HG03280 (cell line): ENCODE results near the gene CCZ1B.
"Not testable (repeated sequence)": the region's sequence is repeated elsewhere in the genome, so short reads cannot be mapped to it uniquely, and the experiment has no call there.

Source experiments
- ATAC-seq: cut with Tn5 transposase; IDR thresholded peaks from one replicate; pipeline ENCODE4 v1.9.1; 2021; ENCODE audit warnings: mild to moderate bottlenecking, moderate library complexity; ENCODE audit not compliant: unreplicated experiment

Gene CCZ1B

DNA sequence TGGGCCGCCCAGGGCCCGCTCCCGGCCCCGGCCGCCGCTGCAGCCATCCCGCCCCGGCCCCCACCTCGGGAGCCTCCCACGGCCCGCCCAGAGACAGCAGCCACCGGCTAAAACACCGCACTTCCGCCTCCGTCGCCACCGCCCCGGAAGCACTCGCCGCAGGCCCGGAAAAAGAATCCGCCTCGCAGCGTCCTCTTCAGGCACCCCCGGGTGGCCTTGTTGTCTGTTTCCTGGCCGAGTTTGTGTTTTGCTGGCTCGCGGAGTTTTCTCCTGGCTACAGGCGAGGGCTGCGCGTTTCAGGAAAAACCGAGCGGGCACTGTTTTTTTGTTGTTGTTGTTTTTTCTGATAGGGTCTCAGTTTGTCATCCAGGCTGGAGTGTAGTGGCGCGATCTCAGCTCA, at the start of gene CCZ1B:
Gene CCZ1B (minus strand): TSS at position 125 of the 400 bp plus-strand sequence. CDS start 78 bp downstream, at position 47.
- peak; percentile 99 for ATAC-seq

DNA sequence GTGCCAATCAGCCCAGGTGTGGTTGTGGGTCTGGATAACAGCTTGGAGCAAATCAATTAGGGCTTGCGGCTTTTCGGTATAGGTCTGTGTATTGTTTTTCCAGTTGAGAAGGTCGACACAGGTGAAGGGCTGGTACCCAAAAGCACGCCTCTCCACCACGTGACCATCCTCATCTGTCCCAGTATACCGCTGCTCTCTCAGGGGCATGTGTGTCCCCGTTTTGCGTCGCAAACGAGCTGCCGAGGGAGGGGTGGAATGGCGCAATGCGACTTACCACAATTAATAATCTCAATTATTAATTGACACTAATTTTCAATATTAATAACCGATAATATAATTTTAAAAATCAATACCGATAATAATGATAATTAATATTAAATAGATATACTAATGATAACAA, 48.9 kb upstream of the CCZ1B start:
- ATAC-seq = not testable (repeated sequence)

DNA sequence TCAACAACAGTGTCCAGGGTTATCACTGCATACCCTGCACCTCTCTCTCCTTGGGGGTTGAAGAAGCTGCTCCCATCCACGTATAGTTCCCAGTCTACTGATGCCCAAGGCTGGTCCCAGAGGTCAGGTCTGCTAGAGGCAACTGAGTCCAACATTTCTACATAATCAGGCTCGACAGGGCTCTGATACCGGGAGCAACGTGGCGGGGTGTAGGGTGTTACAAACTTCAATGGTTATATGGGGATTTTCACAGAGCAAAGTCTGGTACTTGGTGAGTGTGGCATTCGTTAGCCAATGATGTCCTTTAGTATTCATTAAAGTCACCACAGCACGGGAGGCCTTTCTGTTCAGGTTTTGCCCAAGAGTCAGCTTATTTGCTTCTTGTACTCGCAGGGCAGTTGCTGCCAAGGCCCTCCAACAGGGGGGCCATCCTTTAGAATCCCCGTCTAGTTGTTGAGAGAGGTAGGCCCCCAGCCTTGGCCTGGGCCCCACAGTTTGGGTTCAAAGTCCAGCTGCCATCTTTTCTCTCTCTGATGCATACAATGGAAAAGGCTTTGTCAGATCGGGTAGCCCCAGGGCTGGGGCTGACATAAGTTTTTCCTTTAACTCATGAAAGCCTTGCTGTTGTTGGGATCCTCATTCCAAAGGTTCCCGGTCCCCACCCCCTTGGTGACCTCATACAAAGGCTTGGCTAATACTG, 46.3 kb upstream of the CCZ1B start:
- ATAC-seq = not testable (repeated sequence)

DNA sequence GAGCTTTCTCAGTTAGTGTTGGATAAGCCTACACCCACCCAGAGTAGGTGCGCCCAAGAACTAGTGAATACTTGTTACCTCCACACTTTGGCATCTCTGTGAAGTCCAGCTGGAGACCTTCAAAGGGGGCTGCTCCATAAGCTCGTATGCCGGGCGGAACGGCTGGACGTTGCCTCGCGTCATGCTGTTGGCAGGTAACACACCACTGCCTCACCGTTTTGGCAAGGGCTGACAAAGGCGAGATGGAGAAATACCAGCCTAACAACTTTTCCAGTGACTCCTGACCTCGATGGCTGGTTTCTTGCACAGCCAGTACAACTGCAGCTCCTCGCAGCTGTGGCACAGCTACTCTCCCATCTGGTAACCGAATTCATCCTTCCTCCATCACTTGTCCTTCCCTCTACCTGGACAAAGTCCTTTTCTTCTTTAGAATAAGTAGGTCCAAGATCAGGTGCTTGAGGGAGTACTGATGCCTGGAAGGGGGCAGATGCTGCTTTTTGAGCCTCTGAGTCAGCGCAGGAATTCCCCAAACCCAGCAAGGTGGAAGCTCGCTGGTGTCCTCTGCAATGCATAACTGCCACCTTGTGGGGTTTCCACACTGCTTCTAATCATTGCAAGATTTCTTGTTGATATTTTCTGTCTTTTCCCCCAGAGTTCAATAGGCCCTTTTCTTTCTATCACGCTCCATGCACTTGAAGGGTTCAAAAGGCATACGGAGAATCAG, 45.5 kb upstream of the CCZ1B start:
- not testable (repeated sequence) for ATAC-seq

DNA sequence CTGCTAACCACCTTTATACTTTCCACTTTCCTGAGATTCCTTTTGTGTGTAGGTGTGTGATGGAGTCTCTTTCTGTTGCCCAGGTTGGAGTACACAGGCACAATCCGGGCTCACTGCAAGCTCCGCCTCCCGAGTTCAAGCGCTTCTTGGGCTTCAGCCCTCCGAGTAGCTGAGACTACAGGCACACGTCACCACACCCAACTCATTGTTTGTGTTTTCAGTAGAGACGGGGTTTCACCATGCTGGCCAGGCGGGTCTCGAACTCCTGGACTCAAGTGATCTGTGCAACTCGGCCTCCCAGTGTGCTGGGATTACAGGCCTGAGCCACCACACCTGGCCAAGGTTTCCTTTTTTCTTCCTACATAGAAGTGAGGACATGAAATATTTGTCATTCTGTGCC, 38.7 kb upstream of the CCZ1B start:
- ATAC-seq = not testable (repeated sequence)

DNA sequence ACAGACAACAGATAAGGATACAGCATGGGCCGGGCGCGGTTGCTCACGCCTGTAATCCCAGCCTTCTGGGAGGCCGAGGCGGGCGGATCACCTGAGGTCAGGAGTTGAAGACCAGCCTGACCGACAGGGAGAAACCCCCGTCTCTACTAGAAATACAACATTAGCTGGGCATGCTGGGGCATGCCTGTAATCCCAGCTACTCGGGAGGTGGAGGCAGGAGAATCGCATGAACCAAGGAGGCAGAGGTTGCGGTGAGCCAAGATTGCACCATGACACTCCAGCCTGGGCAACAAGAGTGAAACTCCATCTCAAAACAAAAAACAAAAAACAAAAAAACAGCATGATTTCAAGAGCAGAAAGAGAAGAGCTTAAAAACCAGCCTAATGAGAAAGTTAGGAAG, 38.1 kb upstream of the CCZ1B start:
- ATAC-seq = not testable (repeated sequence)

DNA sequence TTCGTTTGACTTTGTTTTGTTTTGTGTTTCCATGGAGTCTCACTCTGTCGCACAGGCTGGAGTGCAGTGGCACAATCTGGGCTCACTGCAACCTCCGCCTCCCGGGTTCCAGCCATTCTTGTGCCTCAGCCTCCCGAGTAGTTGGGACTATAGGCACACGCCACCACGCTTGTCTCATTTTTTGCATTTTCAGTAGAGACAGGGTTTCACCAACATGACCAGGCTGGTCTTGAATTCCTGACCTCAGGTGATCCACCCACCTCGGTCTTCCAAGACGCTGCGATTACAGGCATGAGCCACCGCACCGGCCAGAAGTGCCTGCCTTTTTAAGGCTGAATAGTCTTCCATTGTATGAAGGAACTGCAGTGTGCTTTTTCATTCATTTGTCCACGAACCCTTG, 36.8 kb upstream of the CCZ1B start:
- not testable (repeated sequence) for ATAC-seq

DNA sequence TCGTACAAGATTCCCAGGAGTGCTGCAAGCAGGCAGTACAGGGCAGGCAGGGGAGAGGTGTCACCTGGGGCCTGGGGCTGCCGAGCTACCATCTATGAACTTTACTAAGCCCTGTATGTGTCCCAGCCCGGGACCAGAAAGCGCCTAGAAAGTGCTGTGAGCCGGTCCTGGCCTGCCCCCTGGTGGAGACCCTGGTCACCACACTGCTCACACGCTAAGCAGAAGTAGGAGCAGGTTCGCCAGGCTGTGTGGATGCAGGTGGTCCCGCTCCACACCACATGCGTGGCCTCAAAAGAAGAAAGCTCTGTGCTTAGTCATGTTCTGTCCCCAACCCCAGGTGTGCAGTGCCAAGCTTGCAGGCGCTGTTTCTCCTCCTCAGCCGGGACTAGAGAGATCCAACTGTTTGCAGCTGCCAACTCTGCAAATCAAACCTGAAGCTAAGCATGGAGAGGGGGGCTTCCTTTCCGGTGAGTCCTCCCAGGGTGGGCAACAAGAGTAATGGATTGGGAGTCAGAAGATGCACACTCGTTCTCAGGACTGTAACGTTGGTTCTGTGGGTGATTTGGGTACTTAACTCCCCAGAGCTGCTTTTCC, 31.7 kb upstream of the CCZ1B start:
- not testable (repeated sequence) for ATAC-seq

DNA sequence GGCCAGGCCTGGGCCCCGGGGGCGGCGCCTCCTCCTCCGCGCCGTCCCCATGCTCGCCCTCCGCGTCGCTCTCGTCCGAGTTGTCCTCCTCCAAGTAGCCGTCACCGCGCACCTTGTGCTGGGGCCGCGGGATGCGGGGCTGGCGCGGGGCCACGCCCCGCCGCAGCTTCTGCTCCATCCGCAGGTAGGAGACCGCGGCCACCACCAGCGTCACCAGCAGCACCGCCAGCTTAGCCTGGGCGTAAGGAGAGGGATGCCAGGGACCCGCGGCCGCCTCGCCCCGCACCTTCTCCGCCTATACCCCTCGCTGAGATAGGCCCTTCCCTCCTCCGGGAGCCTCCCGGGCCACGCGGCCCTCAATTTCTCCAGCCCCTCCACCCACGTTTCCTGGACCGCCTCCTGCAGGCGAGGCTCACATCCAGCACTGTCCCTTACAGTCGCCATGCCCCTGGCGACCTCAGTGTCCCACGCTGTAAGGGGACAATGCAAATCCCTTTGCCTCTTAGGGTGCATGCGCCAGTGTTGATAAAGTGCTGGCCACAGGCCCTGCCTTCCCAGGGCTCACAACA, 29.6 kb upstream of the CCZ1B start:
- not testable (repeated sequence) for ATAC-seq

DNA sequence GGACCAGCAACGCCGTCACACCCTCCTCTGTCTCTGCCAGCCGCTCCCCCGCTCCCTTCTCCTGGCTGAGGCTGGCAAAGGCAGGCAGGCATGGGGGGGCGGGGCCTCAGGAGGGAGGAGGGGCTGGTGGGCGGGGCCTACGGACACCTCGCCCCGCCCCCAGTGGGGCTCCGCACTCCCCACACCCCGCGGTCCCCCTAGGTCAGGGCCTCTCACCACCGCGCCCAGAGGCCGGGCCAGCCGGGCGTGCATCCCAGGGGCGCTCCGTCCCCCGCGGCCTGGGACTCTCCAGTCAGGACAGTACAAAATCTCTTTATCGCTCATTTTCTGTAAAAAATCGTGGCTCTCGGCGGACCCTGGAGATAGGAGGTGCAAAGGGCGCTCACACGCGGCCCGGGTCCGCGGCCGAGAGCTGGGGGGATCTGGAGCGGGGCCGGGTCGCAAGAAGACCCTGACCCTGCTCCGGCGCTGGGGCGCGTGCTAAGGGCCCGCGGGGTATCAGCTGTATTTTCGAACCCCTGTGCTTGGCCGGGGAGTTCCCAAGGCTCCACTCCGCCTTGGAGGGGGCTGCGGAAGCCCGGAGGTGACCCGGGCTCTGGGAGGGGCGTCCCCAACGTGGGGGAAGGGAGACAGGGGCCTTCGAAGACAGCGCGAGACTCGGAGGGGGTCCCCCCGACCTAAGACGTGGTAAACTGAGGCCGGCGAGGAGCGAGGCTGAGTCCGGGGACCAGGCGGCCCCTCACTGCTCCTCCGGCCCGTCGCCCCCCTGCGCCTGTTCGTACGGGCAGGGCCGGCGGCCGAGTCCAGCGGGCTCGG, 28.9 kb upstream of the CCZ1B start:
- not testable (repeated sequence) for ATAC-seq

DNA sequence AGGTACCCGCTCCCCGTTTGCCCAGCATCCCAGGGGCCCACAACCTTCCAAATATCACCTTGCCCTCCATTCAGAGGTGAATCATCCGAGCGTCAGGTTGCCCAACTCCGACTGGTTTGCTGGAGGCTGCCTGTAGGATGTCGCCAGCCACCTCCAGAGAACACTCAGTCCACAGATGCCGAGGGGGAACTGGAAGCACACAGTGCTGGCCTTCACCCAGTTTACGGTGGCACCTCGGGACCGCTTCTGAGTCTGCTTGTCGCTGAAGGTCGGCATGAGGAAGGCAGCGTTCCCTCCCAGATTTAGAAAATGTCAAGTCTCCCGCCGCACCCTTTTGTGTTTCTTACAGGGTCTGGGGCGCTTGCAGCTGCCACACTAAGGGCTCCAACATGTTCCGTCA, 27.6 kb upstream of the CCZ1B start:
- not testable (repeated sequence) for ATAC-seq

DNA sequence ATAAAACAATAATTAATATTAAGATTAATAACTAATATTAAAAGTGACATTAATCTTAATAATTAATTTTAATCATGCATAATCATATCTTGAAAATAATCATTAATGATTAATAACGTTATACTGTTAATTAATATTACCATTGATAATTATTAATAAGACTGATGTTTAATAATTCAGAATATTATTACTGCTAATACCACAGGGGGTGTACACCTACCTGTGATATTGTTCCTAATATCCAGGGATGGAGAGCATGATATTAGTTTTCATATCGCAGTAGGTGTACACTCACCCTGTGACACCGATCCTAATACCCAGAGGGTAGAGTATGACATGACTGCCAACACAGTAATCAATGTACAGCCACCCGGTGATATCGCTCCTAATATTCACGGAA, 23.1 kb upstream of the CCZ1B start:
- ATAC-seq = not testable (repeated sequence)

DNA sequence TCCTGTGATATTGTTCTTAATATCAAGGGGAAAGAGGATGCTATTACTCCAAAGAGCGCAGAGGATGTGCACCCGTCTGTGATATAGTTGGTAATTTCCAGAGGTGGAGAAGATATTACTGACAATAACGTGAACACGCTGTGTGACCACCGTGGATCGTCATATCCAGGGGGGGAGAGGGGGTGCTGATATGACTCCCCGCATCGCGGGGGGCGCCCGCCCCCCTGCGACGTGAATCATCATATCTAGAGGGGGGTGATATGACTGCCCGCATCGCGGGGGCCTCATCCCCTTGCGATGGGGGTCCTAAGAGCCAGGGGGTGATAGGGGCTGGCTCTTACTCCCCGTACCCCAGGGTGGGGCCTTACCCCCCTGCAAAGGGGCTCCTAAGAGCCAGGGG, 21.7 kb upstream of the CCZ1B start:
- ATAC-seq = not testable (repeated sequence)

DNA sequence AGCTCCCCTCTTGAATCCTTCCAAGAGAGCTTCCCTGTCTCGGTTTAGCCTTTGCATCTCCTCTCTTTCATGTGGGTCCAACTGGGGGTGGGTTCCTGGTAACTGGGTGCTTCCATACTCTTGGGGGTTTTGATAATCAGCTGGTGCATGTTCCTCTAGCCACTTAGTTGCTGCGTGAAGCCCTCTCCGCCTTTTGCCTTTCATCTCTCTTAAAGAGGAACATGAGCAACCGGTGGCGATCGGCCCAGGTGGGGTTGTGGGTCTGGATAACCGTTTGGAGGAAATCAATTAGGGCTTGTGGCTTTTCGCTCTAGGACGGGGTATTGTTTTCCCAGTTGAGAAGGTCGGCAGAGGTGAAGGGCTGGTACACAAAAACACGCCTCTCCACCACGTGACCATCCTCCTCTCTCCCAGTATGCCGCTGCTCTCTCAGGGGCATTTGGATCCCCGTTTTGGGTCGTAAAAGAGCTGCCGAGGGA, 19.9 kb upstream of the CCZ1B start:
- not testable (repeated sequence) for ATAC-seq

DNA sequence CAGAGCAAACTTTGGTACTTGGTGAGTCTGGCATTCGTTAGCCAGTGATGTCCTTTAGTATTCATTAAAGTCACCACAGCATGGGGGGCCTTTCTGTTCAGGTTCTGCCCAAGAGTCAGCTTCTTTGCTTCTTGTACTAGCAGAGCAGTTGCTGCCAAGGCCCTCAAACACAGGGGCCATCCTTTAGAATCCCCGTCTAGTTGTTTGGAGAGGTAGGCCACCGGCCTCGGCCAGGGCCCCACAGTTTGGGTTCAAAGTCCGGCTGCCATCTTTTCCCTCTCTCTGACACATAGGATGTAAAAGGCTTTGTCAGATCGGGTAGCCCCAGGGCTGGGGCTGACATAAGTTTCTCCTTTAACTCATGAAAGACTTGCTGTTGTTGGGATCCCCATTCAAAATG, 17.6 kb upstream of the CCZ1B start:
- ATAC-seq = not testable (repeated sequence)

DNA sequence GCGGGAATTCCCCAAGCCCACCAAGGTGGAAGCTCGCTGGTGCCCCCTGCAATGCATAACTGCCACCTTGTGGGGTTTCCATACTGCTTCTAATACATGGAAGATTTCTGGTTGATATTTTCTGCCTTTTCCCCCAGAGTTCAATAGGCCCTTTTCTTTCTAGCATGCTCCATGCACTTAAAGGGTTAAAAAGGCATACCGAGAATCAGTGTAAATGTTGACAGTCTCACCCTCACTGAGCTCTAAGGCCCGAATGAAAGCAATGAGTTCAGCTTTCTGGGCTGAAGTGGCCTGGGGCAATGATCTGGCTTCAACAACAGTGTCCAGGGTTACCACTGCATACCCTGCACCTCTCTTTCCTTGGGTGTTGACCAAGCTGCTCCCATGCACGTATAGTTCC, 17.0 kb upstream of the CCZ1B start:
- ATAC-seq = not testable (repeated sequence)

DNA sequence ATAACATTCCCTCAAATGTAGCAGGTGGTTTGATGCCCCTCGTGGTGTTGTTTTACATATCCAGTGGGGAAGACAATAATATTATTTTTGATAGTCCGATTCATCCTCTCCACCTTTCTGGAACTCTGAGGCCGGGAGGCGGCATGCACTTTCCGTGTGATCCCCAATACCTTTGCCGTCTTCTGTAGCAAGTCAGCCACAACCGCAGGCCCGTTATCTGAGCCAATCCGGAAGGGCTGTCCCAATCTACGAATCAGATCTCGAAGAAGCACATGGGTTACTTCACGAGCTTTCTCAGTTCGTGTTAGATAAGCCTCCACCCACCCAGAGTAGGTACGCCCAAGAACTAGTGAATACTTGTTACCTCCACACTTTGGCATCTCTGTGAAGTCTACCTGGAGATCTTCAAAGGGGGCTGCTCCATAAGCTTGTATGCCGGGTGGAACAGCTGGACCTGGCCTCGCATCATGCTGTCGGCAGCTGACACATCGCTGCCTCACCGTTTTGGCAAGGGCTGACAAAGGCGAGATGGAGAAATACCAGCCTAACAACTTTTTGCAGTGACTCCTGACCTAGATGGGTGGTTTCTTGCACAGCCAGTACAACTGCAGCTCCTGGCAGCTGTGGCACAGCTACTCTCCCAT, 16.3 kb upstream of the CCZ1B start:
- not testable (repeated sequence) for ATAC-seq

DNA sequence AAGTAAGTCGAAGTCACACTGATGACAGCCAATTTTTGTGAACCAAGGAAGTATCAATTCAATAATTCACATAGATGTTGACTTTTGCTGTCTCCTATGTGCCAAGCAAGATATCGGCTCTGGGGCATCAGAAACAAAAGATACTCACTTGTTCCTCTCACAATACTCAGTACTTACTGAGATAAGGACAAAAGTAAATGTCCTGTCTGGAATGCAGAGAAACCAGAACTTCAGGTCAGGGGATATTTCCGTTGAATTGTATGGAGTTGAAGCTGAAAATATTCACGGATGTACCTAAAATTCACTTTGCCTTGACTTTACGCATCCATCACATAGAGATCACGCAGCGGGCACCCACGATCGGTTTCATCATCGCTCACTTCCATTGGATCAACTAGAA, 11.0 kb upstream of the CCZ1B start:
- not testable (repeated sequence) for ATAC-seq

DNA sequence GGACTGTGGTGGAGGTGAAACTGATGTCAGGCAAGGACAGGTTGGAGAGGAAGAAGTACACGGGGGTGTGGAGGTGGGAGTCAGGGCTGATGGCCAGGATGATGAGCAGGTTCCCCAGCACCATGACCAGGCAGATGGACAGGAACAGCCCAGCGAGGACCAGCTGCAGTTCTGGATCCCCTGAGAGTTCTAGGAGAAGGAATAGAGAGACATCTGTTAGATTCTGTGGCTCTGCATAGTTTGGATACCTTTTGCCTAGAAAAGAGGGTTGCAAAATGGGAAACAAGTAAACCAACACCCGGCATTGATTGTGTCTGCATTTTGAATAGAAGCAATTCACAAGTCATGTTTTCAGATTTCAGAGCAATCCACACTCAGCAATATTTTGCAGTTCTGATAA, 9.4 kb upstream of the CCZ1B start:
- not testable (repeated sequence) for ATAC-seq

DNA sequence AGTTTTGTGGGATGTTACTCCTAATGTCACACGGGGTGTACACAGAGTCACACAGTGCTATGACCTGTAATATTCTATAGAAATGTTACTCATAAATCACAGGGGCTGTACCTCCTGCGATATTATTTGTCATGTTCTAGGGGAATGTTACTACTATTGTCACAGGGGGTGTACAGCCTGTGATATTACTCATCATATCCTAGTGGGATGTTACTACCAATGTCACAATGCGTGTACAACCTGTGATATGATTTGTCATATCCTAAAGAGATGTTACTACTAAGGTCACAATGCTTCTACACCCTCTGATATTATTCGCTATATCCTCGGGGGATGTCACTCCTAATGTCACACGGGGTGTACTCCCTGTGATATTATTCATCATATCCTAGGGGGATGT, 7.6 kb upstream of the CCZ1B start:
- ATAC-seq = no peak
